Thoracic aorta (tissue), 2 donors: Measurements from ENCODE around the gene DDAH1. TPM values are rescaled to one million over a fixed set of nuclear protein-coding genes. Genes with fewer than 3 reads are reported as not detected.

Source experiments
- ATAC-seq: fragments of 150-250 bp; one replicate; pipeline ENCODE4 v1.8.0; 2017; ENCODE audit warnings: low read depth; ENCODE audit not compliant: insufficient number of reproducible peaks, low FRiP score
- DNase-seq: peaks from one replicate; pipeline ENCODE4 v3.0.0-alpha.2; 2020; ENCODE audit warnings: low spot score
- H3K27ac ChIP-seq, 2 donors: fragments of 200-600 bp; sonication (generic); 1 replicate in 1 of 2; 2 replicates in 1 of 2; pipeline ENCODE4 v1.5.1; 2016; ENCODE audit warnings: mild to moderate bottlenecking in 2 of 2, moderate library complexity in 2 of 2
- H3K27me3 ChIP-seq: fragments of 200-600 bp; sonication (generic); replicated peaks from 2 replicates; pipeline ENCODE4 v1.6.0; 2016; ENCODE audit warnings: mild to moderate bottlenecking; ENCODE audit not compliant: insufficient read depth
- H3K36me3 ChIP-seq: fragments of 200-600 bp; sonication (generic); one replicate; pipeline ENCODE4 v1.5.1; 2016
- H3K4me1 ChIP-seq, 2 donors: fragments of 200-600 bp; sonication (generic); 1 replicate in 1 of 2; 2 replicates in 1 of 2; pipeline versions ENCODE4 v1.5.1 to v1.6.0; 2016; ENCODE audit warnings: low read depth in 2 of 2, mild to moderate bottlenecking in 1 of 2; ENCODE audit not compliant: control insufficient read depth in 1 of 2
- H3K4me3 ChIP-seq: fragments of 200-600 bp; sonication (generic); 2 replicates; pipeline ENCODE4 v1.5.1; 2016; ENCODE audit warnings: mild to moderate bottlenecking
- H3K9me3 ChIP-seq: fragments of 200-600 bp; sonication (generic); 2 replicates; pipeline ENCODE4 v1.5.1; 2016
- total RNA-seq, 2 donors: library from RNA; depleted of rRNA; stranded (reverse); fragments of >200 nt; gene quantifications; one replicate each; pipeline versions ENCODE4 v1.1.0 to v1.2.3, GENCODE V29; 2016
- TF ChIP-seq, protein P1 (sequence below): fragments of 200-600 bp; sonication (generic); IDR thresholded peaks from one replicate; pipeline ENCODE4 v1.5.1; 2019; ENCODE audit warnings: antibody characterized with exemption

DDAH1 gene
- total RNA-seq, 2 donors from 2014 or later: 30.5 to 55.4 TPM

DNA sequence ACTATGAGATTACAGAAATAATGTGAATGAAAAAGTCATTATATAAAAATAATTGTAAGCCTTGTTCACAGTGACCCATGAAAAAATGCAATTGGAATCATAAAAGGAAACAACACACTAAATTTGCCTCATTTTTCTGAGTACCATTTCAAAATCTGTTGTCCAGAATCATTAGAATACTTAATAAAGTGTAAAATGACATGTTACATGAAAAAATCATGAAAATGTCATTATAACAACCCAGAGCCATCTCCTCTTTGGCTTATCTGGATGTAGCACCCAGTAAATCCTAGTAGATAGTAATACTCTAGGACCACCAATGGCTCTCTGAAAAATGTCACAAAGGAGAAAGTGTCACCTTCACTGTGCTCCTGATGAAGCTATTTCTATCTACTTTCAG lies 76.5 kb downstream of the DDAH1 start:
- no peak overlapping the region for H3K4me3 ChIP-seq
- no peaks in the 10 kb centered on the region for H3K36me3 ChIP-seq
- H3K4me1 ChIP-seq: no peaks in the 10 kb centered on the region
- H3K27me3 ChIP-seq: no peaks in the 10 kb centered on the region
- TF ChIP-seq, protein P1, sequence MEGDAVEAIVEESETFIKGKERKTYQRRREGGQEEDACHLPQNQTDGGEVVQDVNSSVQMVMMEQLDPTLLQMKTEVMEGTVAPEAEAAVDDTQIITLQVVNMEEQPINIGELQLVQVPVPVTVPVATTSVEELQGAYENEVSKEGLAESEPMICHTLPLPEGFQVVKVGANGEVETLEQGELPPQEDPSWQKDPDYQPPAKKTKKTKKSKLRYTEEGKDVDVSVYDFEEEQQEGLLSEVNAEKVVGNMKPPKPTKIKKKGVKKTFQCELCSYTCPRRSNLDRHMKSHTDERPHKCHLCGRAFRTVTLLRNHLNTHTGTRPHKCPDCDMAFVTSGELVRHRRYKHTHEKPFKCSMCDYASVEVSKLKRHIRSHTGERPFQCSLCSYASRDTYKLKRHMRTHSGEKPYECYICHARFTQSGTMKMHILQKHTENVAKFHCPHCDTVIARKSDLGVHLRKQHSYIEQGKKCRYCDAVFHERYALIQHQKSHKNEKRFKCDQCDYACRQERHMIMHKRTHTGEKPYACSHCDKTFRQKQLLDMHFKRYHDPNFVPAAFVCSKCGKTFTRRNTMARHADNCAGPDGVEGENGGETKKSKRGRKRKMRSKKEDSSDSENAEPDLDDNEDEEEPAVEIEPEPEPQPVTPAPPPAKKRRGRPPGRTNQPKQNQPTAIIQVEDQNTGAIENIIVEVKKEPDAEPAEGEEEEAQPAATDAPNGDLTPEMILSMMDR: no peak
- no peak for ATAC-seq
- H3K27ac ChIP-seq: no peak overlapping the region
- H3K9me3 ChIP-seq: no peaks in the 10 kb centered on the region
- no peak for DNase-seq

DNA sequence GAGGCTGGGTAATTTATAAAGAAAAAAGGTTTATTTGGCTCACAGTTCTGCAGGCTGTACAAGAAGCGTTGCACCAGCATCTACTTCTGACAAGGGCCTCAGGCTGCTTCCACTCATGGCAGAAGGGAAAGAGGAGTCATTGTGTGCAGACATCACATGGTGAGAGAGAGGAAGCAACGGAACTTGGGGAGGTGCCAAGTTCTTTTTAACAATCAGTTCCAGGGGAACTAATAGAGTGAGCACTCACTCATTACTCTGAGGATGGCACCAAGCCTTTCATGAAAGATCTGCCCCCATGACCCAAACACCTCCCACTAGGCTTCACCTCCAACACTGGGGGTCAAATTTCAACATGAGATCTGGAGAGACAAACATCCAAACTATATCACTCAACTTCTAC lies 77.2 kb downstream of the DDAH1 start:
- Histone ChIP-seq H3K36me3 (no peaks in the 10 kb centered on the region), H3K4me1 (no peaks in the 10 kb centered on the region), H3K27ac (no peak overlapping the region), H3K4me3 (no peak overlapping the region), H3K9me3 (peaks cover 3% of the 10 kb centered on the region), H3K27me3 (no peaks in the 10 kb centered on the region)
- ATAC-seq: no peak
- no peak for DNase-seq
- TF ChIP-seq, protein P1: no peak

DNA sequence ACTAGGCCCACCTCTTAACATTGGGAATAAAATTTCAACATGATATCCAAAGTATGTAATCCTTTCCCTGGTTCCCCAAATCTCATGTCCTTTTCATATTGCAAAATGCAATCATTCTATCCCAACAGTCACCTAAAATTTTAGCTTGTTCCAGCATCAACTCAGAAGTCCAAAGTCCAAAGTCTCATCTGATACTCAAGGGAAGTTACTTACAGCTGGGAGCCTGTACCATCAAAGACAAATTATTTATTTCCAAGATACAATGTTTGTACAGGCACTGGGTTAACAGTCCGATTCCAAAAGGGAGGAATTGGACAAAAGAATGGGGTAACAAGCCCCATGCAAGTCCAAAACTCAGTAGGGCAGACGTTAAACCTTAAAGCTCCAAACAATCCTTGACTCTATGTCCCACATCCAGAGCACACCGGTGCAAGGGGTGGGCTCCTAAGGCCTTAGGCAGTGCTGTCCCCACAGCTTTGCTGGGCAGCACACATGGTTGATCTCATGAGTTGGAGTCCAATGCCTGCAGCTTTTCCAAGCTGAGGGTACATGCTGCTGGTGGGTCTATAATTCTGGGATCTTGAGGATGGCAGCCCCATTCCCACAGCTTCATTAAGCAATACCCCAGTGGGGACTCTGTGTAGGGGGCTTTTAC lies 78.8 kb downstream of the DDAH1 start:
- Histone ChIP-seq H3K4me1 (no peaks in the 10 kb centered on the region), H3K4me3 (no peak overlapping the region), H3K9me3 (peaks cover 8% of the 10 kb centered on the region), H3K36me3 (no peaks in the 10 kb centered on the region), H3K27ac (no peak overlapping the region), H3K27me3 (no peaks in the 10 kb centered on the region)
- ATAC-seq (no peak), DNase-seq (no peak)
- TF ChIP-seq, protein P1: no peak

DNA sequence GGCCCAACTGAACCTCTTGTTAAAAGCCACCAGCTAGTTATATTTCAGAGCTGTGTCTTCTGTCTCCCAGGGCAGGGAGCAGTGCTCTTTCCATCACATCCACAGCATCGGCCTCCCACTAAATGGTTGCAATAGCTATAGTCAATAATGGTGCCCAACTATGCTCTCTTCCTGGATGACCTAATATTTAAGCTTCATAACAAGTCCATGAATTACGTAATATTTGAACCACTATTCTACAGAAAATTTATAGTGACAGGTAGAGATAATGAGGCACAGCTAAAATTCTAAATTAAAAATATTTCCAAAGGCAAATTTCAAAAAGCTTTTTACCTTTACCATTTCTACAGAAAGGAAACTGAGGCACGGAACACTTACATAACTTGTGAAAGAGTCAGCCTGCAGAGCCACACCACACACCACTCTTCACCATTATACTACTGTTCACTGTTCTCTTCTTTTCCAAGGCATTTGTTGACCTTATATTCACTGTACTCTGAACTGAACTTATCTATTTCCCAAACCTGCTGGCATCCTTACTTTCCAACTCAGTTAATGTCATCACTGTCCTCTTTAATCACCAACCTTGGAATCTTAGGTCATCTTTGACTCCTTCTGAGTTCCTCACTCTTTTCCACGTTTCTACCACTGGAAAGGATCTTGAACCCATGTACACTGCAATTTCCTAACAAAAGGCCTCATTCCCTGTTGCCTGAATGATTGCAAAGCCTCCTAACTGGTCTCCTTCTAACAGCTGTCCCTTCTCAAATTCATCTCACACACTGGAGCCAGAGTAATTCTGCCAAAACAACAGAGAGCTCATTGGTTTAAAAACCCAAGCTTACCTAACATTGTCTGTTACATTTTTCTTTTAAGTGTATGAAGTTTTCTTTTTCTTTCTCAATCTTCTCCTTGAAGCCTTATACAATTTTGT lies 85.5 kb downstream of the DDAH1 start:
- TF ChIP-seq, protein P1: no peak
- H3K4me3 ChIP-seq: no peak overlapping the region
- H3K27ac ChIP-seq: no peak overlapping the region
- H3K36me3 ChIP-seq: no peaks in the 10 kb centered on the region
- peaks cover 12 to 17% of the 10 kb centered on the region in 2 donors for H3K4me1 ChIP-seq
- DNase-seq (no peak), ATAC-seq (no peak)
- peaks cover 8% of the 10 kb centered on the region for H3K9me3 ChIP-seq
- H3K27me3 ChIP-seq: no peaks in the 10 kb centered on the region

DNA sequence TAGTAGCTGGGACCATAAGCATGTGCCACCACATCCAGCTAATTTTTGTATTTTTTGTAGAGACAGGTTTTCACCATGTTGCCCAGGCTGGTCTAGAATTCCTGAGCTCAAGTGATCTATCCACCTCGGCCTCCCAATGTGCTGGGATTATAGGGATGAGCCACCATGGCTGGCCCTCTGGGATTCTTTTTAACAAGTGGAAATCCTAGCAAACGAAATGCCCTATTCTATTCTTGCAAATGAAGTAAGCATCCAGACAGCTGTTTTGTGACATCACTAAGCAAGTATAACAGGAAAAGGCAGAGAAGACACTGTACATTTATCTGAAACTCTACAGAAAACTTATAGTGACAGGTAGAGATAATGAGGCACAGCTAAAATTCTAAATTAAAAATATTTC lies 86.4 kb downstream of the DDAH1 start:
- Histone ChIP-seq H3K9me3 (peaks cover 8% of the 10 kb centered on the region), H3K36me3 (no peaks in the 10 kb centered on the region), H3K4me1 (peaks cover 17 to 26% of the 10 kb centered on the region in 2 donors), H3K27me3 (no peaks in the 10 kb centered on the region), H3K4me3 (no peak overlapping the region), H3K27ac (no peak overlapping the region)
- no peak for ATAC-seq
- no peak for DNase-seq
- TF ChIP-seq, protein P1: no peak
